HL-60 (cell line): ENCODE data around the gene RHBG.

Experiments used
- DNase-seq, 2 experiments: peaks; one replicate each; pipeline ENCODE4 v3.0.0-alpha.2; 2010 to 2020; ENCODE audit warnings: low read depth in 1 of 2, low spot score in 1 of 2
- H3K27ac ChIP-seq: fragments of 250-450 bp; sonication (Bioruptor Pico); replicated peaks from 2 replicates; pipeline ENCODE4 v1.5.1; 2020; ENCODE audit warnings: mild to moderate bottlenecking, moderate library complexity
- H3K27me3 ChIP-seq: fragments of 250-450 bp; sonication (Bioruptor Pico); 2 replicates; pipeline ENCODE4 v1.5.1; 2021; ENCODE audit warnings: mild to moderate bottlenecking, moderate library complexity; ENCODE audit not compliant: insufficient read depth, poor library complexity, severe bottlenecking
- H3K4me3 ChIP-seq: replicated peaks from 2 replicates; pipeline ENCODE4 v1.5.1; 2011; ENCODE audit warnings: mild to moderate bottlenecking, control low read depth, low read length; ENCODE audit not compliant: insufficient read depth
- CTCF ChIP-seq: IDR thresholded peaks from one replicate; pipeline ENCODE4 v1.5.1; 2011; ENCODE audit warnings: low read length, control low read depth, inconsistent platforms; ENCODE audit not compliant: insufficient read depth
- GABPA ChIP-seq: IDR thresholded peaks from 2 replicates; pipeline ENCODE4 v1.6.1; 2012; ENCODE audit warnings: low read depth
- POLR2AphosphoS5 ChIP-seq: IDR thresholded peaks from 2 replicates; pipeline ENCODE4 v1.6.1; 2012; ENCODE audit warnings: low read depth
- REST ChIP-seq: IDR thresholded peaks from 2 replicates; pipeline ENCODE4 v1.6.1; 2012; ENCODE audit warnings: low read depth; ENCODE audit not compliant: insufficient replicate concordance
- SPI1 ChIP-seq: IDR thresholded peaks from 2 replicates; pipeline ENCODE4 v1.6.1; 2012; ENCODE audit warnings: low read depth, mild to moderate bottlenecking, borderline replicate concordance

Gene RHBG

DNA sequence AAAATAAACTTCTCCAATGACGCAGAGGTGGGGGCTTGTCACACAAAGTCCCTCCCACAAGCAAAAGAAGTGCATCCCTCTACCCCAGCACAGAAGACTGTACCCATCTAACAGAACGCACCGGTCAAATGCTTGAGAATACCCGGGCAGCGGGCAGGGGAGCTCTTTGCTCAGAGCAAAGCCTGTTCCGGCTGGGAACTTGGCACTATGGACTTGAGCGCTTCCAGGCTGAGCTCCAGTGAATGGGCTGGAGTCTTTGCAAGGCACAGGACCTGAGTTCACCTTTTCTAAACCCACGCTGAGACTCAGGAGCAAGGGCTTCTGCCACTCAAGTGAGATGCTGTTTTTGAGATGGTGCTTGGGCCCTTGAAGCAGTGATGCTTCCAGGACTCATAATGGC lies 20.3 kb downstream of the RHBG start:
- TF ChIP-seq GABPA (no peak), REST (no peak), SPI1 (no peak), POLR2AphosphoS5 (no peak), CTCF (no peak)
- Histone ChIP-seq H3K27ac (no peak overlapping the region), H3K4me3 (no peak overlapping the region), H3K27me3 (peaks cover 31% of the 10 kb centered on the region)
- no peak for DNase-seq

GRCh38 chr1:156390469-156391365 lies 21.7 kb downstream of the RHBG start:
- TF ChIP-seq SPI1, result peak; percentile 20; the same call in 1 of the 2 replicates
- no peak for TF ChIP-seq REST
- Histone ChIP-seq H3K4me3 (no peak overlapping the region), H3K27ac (no peak overlapping the region), H3K27me3 (peaks cover 31% of the 10 kb centered on the region)
- no peak for DNase-seq

- TF ChIP-seq CTCF, result no peak
- no peak for TF ChIP-seq POLR2AphosphoS5
- no peak for TF ChIP-seq GABPA
- no peak for TF ChIP-seq REST
- no peak for TF ChIP-seq SPI1
- no peak for DNase-seq
- peaks cover 31% of the 10 kb centered on the region for H3K27me3 ChIP-seq
- H3K27ac ChIP-seq, result no peak overlapping the region
- no peak overlapping the region for H3K4me3 ChIP-seq
Measured at GRCh38 chr1:156391366-156391677, 22.3 kb downstream of the RHBG start.
